CD14-positive monocyte (primary cell): Measurements from ENCODE around the gene CNTNAP2. TPM values are rescaled to one million over a fixed set of nuclear protein-coding genes. Genes with fewer than 3 reads are reported as not detected.

Source experiments
- DNase-seq, 3 donors: peaks; one replicate each; pipeline ENCODE4 v3.0.0-alpha.2; 2011 to 2022
- H2AFZ ChIP-seq: 2 replicates; pipeline ENCODE4 v1.6.0; 2012; ENCODE audit warnings: mild to moderate bottlenecking, low read depth, low read length, inconsistent platforms; ENCODE audit not compliant: insufficient read depth, poor library complexity, severe bottlenecking
- H3K27ac ChIP-seq, 2 donors: 1 replicate in 1 of 2; 2 replicates in 1 of 2; pipeline ENCODE4 v1.5.1; 2012 to 2013; ENCODE audit warnings: low read length in 2 of 2, control low read depth in 1 of 2, inconsistent platforms in 1 of 2, low read depth in 1 of 2, mild to moderate bottlenecking in 1 of 2
- H3K27me3 ChIP-seq, 2 donors: one replicate each; pipeline versions ENCODE4 v1.6.0 to v1.6.1; 2011 to 2013; ENCODE audit warnings: low read length in 2 of 2; ENCODE audit not compliant: control insufficient read depth in 2 of 2, insufficient read depth in 2 of 2
- H3K36me3 ChIP-seq, 2 donors: replicated peaks in 1 of 2; 1 replicate in 1 of 2; 2 replicates in 1 of 2; pipeline versions ENCODE4 v1.5.1 to v1.6.1; 2012 to 2013; ENCODE audit warnings: low read length in 2 of 2, control low read depth in 1 of 2, inconsistent platforms in 1 of 2, mild to moderate bottlenecking in 1 of 2; ENCODE audit not compliant: insufficient read depth in 2 of 2, control insufficient read depth in 1 of 2
- H3K4me1 ChIP-seq, 2 donors: 1 replicate in 1 of 2; 2 replicates in 1 of 2; pipeline versions ENCODE4 v1.5.1 to v1.6.1; 2012 to 2013; ENCODE audit warnings: low read length in 2 of 2, control low read depth in 1 of 2, inconsistent platforms in 1 of 2, mild to moderate bottlenecking in 1 of 2, moderate library complexity in 1 of 2; ENCODE audit not compliant: insufficient read depth in 2 of 2, control insufficient read depth in 1 of 2
- H3K4me2 ChIP-seq: replicated peaks from 2 replicates; pipeline ENCODE3; 2012; ENCODE audit warnings: low read length, moderate library complexity, mild to moderate bottlenecking; ENCODE audit not compliant: poor library complexity, severe bottlenecking; ENCODE audit errors: extremely low read depth
- H3K4me3 ChIP-seq, 3 experiments: fragments of 200-600 bp in 1 of 3; sonication (generic) in 1 of 3; replicated peaks in 1 of 3; 1 replicate in 2 of 3; 2 replicates in 1 of 3; pipeline ENCODE4 v1.5.1; 2011 to 2013; ENCODE audit warnings: low read length in 3 of 3, mild to moderate bottlenecking in 3 of 3, control low read depth in 2 of 3, low read depth in 2 of 3, inconsistent platforms in 1 of 3, moderate library complexity in 1 of 3
- H3K79me2 ChIP-seq: 2 replicates; pipeline ENCODE4 v1.6.0; 2012; ENCODE audit warnings: mild to moderate bottlenecking, control low read depth, inconsistent platforms, low read length, moderate library complexity; ENCODE audit not compliant: insufficient read depth
- H3K9ac ChIP-seq: 2 replicates; pipeline ENCODE4 v1.6.0; 2017; ENCODE audit warnings: low read length, mild to moderate bottlenecking; ENCODE audit not compliant: insufficient read depth, poor library complexity, severe bottlenecking
- H3K9me3 ChIP-seq, 2 donors: replicated peaks in 1 of 2; 1 replicate in 1 of 2; 2 replicates in 1 of 2; pipeline versions ENCODE4 v1.5.1 to v1.6.1; 2012 to 2013; ENCODE audit warnings: low read length in 2 of 2, control low read depth in 1 of 2; ENCODE audit not compliant: control insufficient read depth in 1 of 2, insufficient read depth in 1 of 2
- H4K20me1 ChIP-seq: 2 replicates; pipeline ENCODE4 v1.6.0; 2012; ENCODE audit warnings: mild to moderate bottlenecking, low read length, control low read depth, moderate library complexity; ENCODE audit not compliant: insufficient read depth
- H3K27ac Mint-ChIP-seq, 7 donors: one replicate each; pipeline ENCODE4 v1.8.0; 2020; ENCODE audit warnings: mild to moderate bottlenecking in 7 of 7, mixed read lengths in 7 of 7, moderate library complexity in 6 of 7, inconsistent platforms in 2 of 7
- H3K27me3 Mint-ChIP-seq, 3 donors: one replicate each; pipeline ENCODE4 v1.8.0; 2021 to 2022; ENCODE audit warnings: low read depth in 3 of 3, mild to moderate bottlenecking in 3 of 3, mixed read lengths in 3 of 3, moderate library complexity in 3 of 3, inconsistent platforms in 1 of 3
- H3K36me3 Mint-ChIP-seq, 2 donors: one replicate each; pipeline ENCODE4 v1.8.0; 2020; ENCODE audit warnings: mixed read lengths in 2 of 2, inconsistent platforms in 1 of 2, mild to moderate bottlenecking in 1 of 2
- H3K4me1 Mint-ChIP-seq: one replicate; pipeline ENCODE4 v1.8.0; 2020; ENCODE audit warnings: mild to moderate bottlenecking, mixed read lengths
- H3K4me3 Mint-ChIP-seq, 2 donors: one replicate each; pipeline ENCODE4 v1.8.0; 2020; ENCODE audit warnings: mild to moderate bottlenecking in 2 of 2, mixed read lengths in 2 of 2, moderate library complexity in 1 of 2
- H3K9me3 Mint-ChIP-seq, 7 donors: one replicate each; pipeline ENCODE4 v1.8.0; 2020 to 2022; ENCODE audit warnings: mixed read lengths in 7 of 7, mild to moderate bottlenecking in 6 of 7, moderate library complexity in 6 of 7, inconsistent platforms in 2 of 7
- CTCF ChIP-seq: fragments of 200-600 bp; IDR thresholded peaks from one replicate; pipeline ENCODE4 v1.8.0; 2022; ENCODE audit warnings: antibody characterized with exemption, mild to moderate bottlenecking
- WGBS: methylation state at CpG from one replicate; pipeline ENCODE4 v1.1.5; 2013; ENCODE audit warnings: missing lambda C conversion rate; ENCODE audit not compliant: insufficient coverage; 5-methylcytosine and 5-hydroxymethylcytosine counted together
- intact Hi-C, 2 donors: fragments of 100-400 bp; cut with micrococcal nuclease; formaldehyde crosslinking; loops; one replicate each; pipeline versions ENCODE4 v1.15.0 to v1.15.1; 2023
- polyA plus RNA-seq, 3 donors: library from polyadenylated mRNA; depleted of rRNA in 1 of 3; unstranded in 2 of 3; stranded (reverse) in 1 of 3; fragments of 300-500 nt in 2 of 3; fragments of >200 nt in 1 of 3; fragmentation: Illumina TruSeq in 2 of 3; gene quantifications; 1 replicate in 2 of 3; 2 replicates in 1 of 3; pipeline ENCODE4 v1.2.3, GENCODE V29; 2012 to 2021

The CNTNAP2 gene
- polyA plus RNA-seq, 3 donors = 0.01 TPM; not detected in 2

DNA sequence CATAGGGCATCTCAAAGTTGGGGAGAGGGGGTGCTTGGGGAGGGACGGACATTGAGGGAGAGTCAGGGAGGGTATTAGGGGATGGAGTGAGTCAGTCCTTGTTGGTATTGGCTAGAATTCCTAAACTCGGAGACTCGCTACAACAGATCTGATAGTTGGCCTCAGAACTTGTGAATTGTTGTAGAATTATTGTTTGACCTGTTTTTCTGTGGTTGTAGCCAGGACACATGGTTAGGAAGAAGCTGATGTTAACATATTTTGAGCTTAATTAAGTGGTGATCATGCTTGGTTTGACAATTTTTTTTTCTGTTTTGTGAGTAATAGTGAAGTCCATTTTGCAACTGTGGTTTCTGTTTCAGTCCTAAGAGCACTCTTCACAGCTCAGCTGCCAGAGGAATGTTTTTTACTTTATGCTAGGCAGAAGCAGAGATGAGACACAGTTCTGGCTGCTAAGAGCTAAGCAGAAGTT, 1283.7 kb downstream of the CNTNAP2 start:
- H3K4me2 ChIP-seq = no peak overlapping the region
- peaks cover 6% of the 10 kb centered on the region in 2 donors for H3K9me3 ChIP-seq
- H3K9me3 Mint-ChIP-seq = peaks cover 2 to 8% (median 3%) of the 10 kb centered on the region in 7 donors
- intact Hi-C loops = no loop called here
- no peak overlapping the region for H3K27ac Mint-ChIP-seq
- no peaks in the 10 kb centered on the region for H3K4me1 ChIP-seq
- WGBS = 96% methylated on average over 3 of the region's 3 CpGs
- H3K4me3 Mint-ChIP-seq = no peak overlapping the region
- no peak overlapping the region for H2AFZ ChIP-seq
- H3K4me1 Mint-ChIP-seq = no peaks in the 10 kb centered on the region
- DNase-seq = no peak
- no peak overlapping the region for H3K27ac ChIP-seq
- no peaks in the 10 kb centered on the region for H3K27me3 Mint-ChIP-seq
- TF ChIP-seq CTCF = no peak
- no peak overlapping the region for H3K4me3 ChIP-seq
- no peaks in the 10 kb centered on the region for H3K27me3 ChIP-seq
- no peak overlapping the region for H3K9ac ChIP-seq
- H3K79me2 ChIP-seq = no peaks in the 10 kb centered on the region
- H3K36me3 ChIP-seq = no peaks in the 10 kb centered on the region
- H4K20me1 ChIP-seq = no peaks in the 10 kb centered on the region
- no peaks in the 10 kb centered on the region for H3K36me3 Mint-ChIP-seq

- Mint-ChIP-seq H3K9me3 (peaks cover 2 to 8% (median 3%) of the 10 kb centered on the region in 7 donors), H3K4me3 (no peak overlapping the region), H3K4me1 (no peaks in the 10 kb centered on the region), H3K36me3 (no peaks in the 10 kb centered on the region), H3K27me3 (no peaks in the 10 kb centered on the region), H3K27ac (no peak overlapping the region)
- Histone ChIP-seq H3K79me2 (no peaks in the 10 kb centered on the region), H3K9me3 (peaks cover 6% of the 10 kb centered on the region in 2 donors), H2AFZ (no peak overlapping the region), H3K4me1 (no peaks in the 10 kb centered on the region), H3K27me3 (no peaks in the 10 kb centered on the region), H3K4me2 (no peak overlapping the region), H3K4me3 (no peak overlapping the region), H4K20me1 (no peaks in the 10 kb centered on the region), H3K27ac (no peak overlapping the region), H3K9ac (no peak overlapping the region), H3K36me3 (no peaks in the 10 kb centered on the region)
- TF ChIP-seq CTCF = no peak
- no peak for DNase-seq
- no CpG with 5 or more reads among the region's 1 CpG for WGBS
- intact Hi-C loops = no loop called here
These were observed 1284.3 kb downstream of the CNTNAP2 start for GRCh38 chr7:147400925-147401324.
